GM06990 (cell line): ENCODE measurements around the gene HORMAD2.
"Not testable (repeated sequence)": the region's sequence is repeated elsewhere in the genome, so short reads cannot be mapped to it uniquely, and the experiment has no call there.

Source experiments
- DNase-seq: peaks from one replicate; pipeline ENCODE4 v3.0.0-alpha.2; 2011; ENCODE audit not compliant: insufficient read length; ENCODE audit errors: extremely low read depth
- H3K27me3 ChIP-seq: replicated peaks from 2 replicates; pipeline ENCODE4 v1.6.0; 2011; ENCODE audit warnings: low read length; ENCODE audit not compliant: control insufficient read depth, insufficient read depth
- H3K36me3 ChIP-seq: 2 replicates; pipeline ENCODE4 v1.5.1; 2011; ENCODE audit warnings: low read length; ENCODE audit not compliant: control insufficient read depth, insufficient read depth
- H3K4me3 ChIP-seq: replicated peaks from 2 replicates; pipeline ENCODE4 v1.5.1; 2011; ENCODE audit warnings: low read depth, mild to moderate bottlenecking, control low read depth, low read length
- CTCF ChIP-seq: IDR thresholded peaks from 2 replicates; pipeline ENCODE4 v1.5.1; 2011; ENCODE audit warnings: low read length, control low read depth, mild to moderate bottlenecking, inconsistent platforms; ENCODE audit not compliant: insufficient read depth, poor library complexity, severe bottlenecking

HORMAD2 gene

GRCh38 chr22:30092686-30093085 is 12.4 kb downstream of the HORMAD2 start:
- Histone ChIP-seq H3K27me3 (no peaks in the 10 kb centered on the region), H3K4me3 (no peak overlapping the region), H3K36me3 (no peaks in the 10 kb centered on the region)
- DNase-seq: no peak
- TF ChIP-seq CTCF: no peak

- H3K4me3 ChIP-seq: no peak overlapping the region
- H3K36me3 ChIP-seq: no peaks in the 10 kb centered on the region
- TF ChIP-seq CTCF: no peak
- no peaks in the 10 kb centered on the region for H3K27me3 ChIP-seq
- no peak for DNase-seq
Measured at GRCh38 chr22:30094804-30095203, 14.5 kb downstream of the HORMAD2 start.

- TF ChIP-seq CTCF: no peak
- no peak for DNase-seq
- no peaks in the 10 kb centered on the region for H3K36me3 ChIP-seq
- H3K27me3 ChIP-seq: no peaks in the 10 kb centered on the region
- no peak overlapping the region for H3K4me3 ChIP-seq
Measured at GRCh38 chr22:30097861-30098260, 17.6 kb downstream of the HORMAD2 start.

- not testable (repeated sequence) for H3K27me3 ChIP-seq, DNase-seq, H3K4me3 ChIP-seq, H3K36me3 ChIP-seq
Measured at GRCh38 chr22:30100770-30101169, 20.5 kb downstream of the HORMAD2 start.

GRCh38 chr22:30104501-30105156 is 24.4 kb downstream of the HORMAD2 start:
- no peak for DNase-seq
- H3K27me3 ChIP-seq: no peaks in the 10 kb centered on the region
- H3K4me3 ChIP-seq: no peak overlapping the region
- no peaks in the 10 kb centered on the region for H3K36me3 ChIP-seq
- no peak for TF ChIP-seq CTCF

- no peaks in the 10 kb centered on the region for H3K36me3 ChIP-seq
- no peak overlapping the region for H3K4me3 ChIP-seq
- TF ChIP-seq CTCF: no peak
- no peaks in the 10 kb centered on the region for H3K27me3 ChIP-seq
- DNase-seq: no peak
Measured at GRCh38 chr22:30105483-30105882, 25.2 kb downstream of the HORMAD2 start.
